ENCODE data around the gene THPO. TPM values are rescaled to one million over a fixed set of nuclear protein-coding genes. Genes with fewer than 3 reads are reported as not detected.
"Not testable (repeated sequence)": the region's sequence is repeated elsewhere in the genome, so short reads cannot be mapped to it uniquely, and the experiment has no call there.

THPO gene
- total RNA-seq, 1 donor, result not detected

DNA sequence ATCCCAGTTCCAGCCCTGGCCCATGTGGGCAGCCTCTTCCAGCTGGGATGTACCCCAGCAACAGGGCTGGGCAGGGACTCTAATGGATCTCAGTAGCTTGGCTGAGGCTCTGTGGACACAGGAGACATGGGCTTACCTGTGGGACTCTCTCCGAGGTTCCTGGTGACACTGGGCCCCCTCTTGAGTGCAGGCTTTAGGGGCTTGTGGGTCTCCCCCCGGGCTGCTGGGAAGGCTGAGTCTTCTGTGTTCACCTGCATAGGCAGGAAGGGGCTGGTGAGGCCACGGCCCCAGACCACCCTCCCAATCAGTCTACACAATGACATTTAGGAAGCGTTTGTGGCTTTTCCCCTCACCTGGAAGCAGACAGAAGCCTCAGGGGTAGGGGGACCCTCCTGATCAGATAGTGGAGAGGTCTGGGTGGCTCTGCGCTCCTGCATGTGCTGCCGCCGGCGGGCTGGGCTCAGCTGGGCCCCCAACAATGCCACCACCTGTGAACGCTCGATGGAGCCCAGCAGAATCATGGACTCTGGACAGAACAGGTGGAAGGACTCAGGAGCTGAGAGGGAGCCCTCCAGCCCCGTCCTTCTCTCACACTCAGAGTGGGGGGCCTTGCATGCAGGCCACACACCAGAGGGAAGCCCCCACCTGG, 25.0 kb downstream of the THPO start:
- no peak for DNase-seq (ENCODE audit: low read depth in 2 of 3, low spot score in 2 of 3)

DNA sequence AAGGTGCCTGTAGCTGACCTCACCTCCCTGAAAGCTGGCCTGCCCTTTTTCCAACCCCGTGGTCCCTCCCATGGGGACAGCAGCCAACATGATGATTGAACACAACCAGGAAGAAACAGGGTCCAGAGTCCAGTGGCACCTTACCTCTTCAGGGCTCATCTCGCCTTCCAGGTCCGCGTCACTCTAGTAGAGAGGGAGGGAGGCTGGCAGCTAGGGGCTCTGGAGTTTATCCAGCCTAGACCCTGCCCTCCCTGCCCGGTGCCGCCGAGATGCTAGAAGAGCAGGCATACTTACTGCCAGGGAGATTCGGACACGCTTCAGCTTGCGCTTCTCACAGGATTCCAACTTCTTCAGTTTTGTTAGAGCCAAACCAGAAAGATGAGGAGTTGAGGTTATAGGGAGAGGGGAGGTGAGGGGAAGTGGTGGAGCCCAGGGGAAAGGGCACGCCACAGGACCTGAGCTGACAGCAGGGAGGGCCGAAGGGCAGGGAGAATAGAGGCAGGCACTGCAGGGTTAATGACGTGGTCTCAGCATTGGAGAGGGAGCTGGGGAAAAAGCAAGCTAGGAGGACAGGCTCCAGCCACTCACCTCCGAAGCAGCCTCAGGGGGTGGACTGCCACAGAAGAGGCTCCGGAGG, 25.7 kb downstream of the THPO start:
- DNase-seq (ENCODE audit: low read depth in 2 of 3, low spot score in 2 of 3), result no peak

DNA sequence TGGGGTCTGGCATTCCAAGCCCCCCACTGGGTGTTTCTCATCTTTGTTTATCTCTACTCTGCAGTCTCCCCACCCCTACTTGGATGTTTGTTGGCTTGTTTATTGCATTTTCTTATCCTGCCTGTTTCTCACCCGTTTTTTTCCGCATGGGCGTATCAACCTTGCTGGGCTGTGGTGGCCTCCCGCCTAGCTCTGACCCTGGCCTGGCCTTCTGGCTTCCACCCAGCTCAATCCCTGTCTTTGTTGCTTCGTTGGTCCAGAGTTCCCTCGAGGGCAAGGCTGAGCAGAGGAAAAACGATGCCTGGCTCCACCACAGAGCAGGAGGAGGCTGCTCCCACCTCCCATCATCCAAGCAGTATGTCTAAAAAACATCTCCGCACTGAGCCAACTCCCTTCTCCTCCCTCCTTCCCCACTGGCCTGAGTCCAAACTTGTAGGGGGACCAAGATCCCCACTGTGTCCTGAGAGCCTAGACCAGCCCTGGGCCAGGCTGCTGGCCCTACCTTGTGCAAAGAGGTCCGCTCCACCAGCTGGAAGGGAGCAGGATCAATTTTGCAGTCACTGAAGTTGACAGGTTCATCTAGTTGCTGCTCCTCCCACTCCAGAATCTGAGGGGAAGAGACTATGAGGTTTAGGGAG, 26.4 kb downstream of the THPO start:
- no peak for DNase-seq (ENCODE audit: low read depth in 2 of 3, low spot score in 2 of 3)

DNA sequence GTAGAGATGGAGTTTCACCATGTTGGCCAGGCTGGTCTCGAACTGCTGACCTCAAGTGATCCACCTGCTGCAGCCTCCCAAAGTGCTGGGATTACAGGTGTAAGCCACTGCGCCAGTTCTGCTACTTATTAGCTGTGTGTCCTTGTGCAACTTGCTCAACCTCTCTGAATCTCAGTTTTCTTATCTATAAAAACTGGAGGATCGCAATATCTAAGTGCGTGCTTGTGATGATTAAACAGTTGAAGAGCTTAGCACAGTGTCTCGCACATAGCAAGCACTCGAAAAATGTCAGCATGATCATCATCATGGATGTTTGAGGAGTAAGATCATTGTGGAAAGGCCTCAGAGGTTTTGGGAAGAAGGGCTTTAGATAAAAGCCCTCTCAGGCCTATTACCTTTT, 27.4 kb downstream of the THPO start:
- no peak for DNase-seq (ENCODE audit: low read depth in 2 of 3, low spot score in 2 of 3)

DNA sequence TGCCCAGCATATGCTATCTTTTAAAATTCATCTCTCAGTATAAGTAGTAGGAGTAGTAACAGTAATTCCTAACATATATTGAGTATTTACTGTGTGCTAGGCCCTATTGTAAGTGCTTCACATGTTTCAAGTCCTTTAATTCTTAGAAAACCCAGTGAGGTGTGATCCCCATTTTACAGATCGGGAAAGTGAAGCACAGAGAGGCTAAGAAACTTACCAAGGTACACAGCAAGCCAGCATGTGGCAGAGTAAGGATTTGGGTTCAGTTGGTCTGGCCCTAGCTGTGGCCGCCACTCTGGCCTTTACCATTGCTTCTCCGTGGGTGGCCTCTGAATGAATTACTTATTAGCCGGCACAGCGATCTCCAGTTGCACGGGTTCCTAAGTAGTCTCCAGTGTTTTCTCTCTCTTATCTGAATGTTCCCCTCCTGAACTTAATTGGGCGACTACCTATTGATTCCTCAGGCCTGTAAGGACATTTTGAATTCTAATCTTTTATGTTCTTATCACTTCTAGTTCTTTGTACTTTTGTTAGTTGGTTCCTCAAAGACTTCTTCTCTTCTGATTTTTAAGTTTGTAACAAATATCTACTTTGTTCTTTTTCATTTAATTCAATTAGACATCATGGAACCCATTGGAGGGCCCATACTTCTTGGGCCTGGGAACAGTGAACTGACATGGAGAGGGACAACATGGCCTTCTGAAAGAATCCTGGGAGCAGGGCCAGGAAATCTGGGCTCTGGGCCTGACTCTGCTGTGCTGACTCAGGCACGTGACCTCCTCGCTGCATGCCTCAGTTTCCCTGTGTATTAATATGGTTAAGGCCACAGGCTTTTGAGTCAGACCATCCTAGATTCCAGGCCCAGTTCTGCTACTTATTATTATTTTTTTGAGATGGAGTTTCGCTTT, 28.2 kb downstream of the THPO start:
- no peak for DNase-seq (ENCODE audit: low read depth in 2 of 3, low spot score in 2 of 3)

DNA sequence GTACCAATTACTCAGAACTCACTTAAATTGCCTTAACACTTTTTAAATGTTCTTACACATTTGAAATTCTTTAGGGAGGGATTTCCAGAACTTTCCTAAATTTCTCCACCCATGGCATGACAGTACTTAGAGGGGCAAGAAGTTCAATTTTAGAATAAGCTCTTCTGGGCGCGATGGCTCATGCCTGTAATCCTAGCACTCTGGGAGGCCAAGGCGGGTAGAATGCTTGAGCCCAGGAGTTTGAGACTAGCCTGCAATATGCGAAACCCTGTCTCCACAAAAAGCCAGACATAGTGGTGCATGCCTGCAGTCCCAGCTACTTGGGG, 30.0 kb downstream of the THPO start:
- no peak for DNase-seq (ENCODE audit: low read depth in 2 of 3, low spot score in 2 of 3)

DNA sequence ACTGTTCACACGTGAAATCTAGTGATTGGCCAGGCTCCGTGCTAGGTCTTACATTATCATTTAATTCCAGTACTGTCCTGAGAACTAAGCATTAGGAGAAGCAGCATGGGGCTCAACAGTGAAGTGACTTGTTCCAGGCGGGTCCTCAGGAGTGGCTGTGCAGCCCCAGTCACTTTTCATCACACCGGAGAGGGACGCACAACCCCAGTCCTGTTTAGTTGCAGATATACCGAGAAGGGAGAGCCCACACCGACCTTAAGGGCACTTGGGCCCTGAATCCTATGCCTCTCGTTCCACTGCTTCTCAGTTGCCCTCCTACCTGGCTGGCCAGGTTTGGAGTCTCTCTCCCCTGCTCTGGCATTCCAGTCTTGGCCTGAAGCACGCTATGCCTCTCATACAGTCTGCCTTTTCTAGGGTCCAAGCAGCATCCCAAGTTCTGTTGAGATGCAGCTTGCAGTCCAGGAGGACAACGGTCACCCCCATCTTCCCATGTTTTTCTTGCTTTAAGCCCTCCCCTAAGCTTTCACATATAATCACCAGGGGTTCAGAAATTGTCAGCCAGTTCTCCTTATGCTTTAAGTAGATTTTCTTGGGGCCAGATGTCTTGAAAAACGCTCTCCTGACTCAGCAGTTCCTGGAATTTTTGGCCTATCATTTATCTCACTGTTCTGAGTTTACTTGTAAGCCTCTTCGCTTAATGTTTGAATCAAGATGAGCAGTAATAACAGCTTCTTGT, 30.5 kb downstream of the THPO start:
- DNase-seq (ENCODE audit: low read depth in 2 of 3, low spot score in 2 of 3), result peak in 1 of 3 donors; percentile 42

DNA sequence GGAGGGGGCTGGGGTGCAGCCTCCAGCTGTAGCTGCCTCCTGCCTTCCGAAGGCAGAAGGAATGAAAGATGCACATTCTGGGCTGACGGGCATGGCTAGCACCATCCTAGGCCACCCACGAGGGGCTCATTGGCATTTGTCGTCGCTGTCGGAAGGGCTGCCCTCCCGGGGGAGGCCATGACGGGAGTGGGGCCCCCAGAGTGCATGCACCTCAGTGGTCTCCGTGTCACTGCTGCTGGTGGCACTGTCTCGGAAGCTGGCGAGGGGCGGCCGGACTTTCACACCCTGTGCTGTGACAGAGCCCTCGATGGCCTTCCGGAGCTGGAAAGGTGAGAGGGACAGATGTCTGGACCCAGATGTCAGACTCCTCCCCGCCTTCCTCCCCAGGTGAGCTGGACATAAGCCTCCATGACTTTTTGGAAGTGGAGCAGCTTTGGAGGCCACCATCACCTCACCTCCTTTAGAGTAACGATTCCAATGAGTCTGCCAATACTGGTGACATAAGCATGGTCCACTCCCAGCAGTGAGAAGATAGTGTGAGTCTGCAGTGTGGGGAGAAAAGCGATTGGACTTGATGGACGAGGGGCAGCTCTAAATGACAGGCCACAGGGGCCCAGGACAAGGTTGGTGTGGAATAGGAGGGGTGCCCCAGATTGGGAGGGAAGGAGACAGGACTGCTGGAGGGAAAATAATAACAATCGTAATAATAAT, 31.4 kb downstream of the THPO start:
- no peak for DNase-seq (ENCODE audit: low read depth in 2 of 3, low spot score in 2 of 3)

DNA sequence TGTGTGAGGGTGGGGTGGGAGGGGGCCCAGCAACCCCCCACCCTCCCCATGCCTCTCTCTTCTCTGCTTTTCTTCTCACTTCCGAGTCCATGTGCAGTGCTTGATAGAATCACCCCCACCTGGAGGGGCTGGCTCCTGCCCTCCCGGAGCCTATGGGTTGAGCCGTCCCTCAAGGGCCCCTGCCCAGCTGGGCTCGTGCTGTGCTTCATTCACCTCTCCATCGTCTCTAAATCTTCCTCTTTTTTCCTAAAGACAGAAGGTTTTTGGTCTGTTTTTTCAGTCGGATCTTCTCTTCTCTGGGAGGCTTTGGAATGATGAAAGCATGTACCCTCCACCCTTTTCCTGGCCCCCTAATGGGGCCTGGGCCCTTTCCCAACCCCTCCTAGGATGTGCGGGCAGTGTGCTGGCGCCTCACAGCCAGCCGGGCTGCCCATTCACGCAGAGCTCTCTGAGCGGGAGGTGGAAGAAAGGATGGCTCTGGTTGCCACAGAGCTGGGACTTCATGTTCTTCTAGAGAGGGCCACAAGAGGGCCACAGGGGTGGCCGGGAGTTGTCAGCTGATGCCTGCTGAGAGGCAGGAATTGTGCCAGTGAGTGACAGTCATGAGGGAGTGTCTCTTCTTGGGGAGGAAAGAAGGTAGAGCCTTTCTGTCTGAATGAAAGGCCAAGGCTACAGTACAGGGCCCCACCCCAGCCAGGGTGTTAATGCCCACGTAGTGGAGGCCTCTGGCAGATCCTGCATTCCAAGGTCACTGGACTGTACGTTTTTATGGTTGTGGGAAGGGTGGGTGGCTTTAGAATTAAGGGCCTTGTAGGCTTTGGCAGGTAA, 32.5 kb downstream of the THPO start:
- DNase-seq (ENCODE audit: low read depth in 2 of 3, low spot score in 2 of 3), result peak in 2 of 3 donors; percentile 40 to 54

DNA sequence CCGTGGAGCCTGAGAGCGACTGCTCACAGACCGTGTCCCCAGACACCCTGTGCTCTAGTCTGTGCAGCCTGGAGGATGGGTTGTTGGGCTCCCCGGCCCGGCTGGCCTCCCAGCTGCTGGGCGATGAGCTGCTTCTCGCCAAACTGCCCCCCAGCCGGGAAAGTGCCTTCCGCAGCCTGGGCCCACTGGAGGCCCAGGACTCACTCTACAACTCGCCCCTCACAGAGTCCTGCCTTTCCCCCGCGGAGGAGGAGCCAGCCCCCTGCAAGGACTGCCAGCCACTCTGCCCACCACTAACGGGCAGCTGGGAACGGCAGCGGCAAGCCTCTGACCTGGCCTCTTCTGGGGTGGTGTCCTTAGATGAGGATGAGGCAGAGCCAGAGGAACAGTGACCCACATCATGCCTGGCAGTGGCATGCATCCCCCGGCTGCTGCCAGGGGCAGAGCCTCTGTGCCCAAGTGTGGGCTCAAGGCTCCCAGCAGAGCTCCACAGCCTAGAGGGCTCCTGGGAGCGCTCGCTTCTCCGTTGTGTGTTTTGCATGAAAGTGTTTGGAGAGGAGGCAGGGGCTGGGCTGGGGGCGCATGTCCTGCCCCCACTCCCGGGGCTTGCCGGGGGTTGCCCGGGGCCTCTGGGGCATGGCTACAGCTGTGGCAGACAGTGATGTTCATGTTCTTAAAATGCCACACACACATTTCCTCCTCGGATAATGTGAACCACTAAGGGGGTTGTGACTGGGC, 33.3 kb downstream of the THPO start:
- DNase-seq (ENCODE audit: low read depth in 2 of 3, low spot score in 2 of 3), result no peak

DNA sequence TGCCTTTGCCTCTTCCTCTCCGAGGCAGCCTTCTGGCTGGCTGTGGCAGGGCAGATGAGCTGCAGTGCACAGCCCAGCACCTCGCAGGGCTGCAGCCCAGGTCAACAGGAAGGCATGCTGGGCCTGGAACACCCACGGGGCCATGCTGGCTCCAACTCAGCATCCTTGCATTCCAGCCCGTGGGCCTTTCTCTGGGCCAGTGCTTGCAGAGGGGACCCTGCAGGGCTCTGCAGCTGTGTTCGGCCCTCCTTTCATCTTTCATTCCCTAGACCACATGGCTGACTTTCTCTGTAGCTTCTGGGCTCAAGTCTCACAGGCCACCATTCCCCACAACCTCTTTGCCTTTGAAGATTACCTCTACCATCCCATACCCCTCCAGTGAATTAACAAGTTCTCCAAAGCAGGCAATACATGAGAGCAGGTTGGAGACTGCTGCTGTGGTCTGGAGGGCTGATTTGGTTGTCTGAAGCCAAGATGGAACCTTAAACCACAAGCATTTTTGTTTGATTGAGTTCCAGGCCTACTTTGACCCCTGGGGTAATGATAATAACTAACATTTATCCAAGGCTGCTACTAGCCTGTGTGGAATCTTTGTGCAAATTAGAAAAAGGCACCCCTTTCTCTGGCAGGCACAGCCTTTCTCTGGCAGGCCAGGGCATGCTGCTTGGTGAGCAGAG, 34.7 kb downstream of the THPO start:
- DNase-seq (ENCODE audit: low read depth in 2 of 3, low spot score in 2 of 3), result no peak

DNA sequence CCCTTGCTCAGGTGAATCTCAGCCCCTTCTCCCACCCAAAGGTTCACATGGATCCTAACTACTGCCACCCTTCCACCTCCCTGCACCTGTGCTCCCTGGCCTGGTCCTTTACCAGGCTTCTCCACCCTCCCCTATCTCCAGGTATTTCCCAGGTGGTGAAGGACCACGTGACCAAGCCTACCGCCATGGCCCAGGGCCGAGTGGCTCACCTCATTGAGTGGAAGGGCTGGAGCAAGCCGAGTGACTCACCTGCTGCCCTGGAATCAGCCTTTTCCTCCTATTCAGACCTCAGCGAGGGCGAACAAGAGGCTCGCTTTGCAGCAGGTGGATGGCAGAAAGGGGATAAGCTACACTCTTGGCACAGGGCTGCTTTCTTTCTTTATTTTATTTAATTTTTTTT, 36.1 kb downstream of the THPO start:
- no peak for DNase-seq (ENCODE audit: low read depth in 2 of 3, low spot score in 2 of 3)

DNA sequence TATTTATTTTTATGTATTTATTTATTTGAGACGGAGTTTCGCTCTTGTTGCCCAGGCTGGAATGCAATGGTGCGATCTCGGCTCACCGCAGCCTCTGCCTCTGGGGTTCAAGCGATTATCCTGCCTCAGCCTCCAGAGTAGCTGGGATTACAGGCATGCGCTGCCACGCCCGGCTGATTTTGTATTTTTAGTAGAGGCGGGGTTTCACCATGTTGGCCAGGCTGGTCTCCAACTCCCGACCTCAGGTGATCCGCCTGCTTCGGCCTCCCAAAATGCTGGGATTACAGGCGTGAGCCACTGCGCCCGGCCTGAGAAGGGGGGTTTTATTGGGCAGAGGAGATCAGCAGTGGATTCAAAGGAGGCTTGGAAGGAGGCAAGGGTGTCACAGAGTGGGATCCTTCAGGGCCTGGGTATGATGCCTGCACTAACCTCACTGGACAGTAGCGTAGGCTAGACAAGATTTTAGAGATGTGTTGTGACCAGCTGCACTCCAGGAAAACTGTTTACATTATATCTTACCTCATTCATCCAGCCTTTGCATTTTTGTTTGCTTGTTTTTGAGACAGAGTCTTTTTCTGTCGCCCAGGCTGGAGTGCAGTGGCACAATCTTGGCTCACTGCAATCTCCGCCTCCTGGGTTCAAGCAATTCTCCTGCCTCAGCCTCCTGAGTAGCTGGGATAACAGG, 38.4 kb downstream of the THPO start:
- DNase-seq (ENCODE audit: low read depth in 2 of 3, low spot score in 2 of 3), result not testable (repeated sequence)

DNA sequence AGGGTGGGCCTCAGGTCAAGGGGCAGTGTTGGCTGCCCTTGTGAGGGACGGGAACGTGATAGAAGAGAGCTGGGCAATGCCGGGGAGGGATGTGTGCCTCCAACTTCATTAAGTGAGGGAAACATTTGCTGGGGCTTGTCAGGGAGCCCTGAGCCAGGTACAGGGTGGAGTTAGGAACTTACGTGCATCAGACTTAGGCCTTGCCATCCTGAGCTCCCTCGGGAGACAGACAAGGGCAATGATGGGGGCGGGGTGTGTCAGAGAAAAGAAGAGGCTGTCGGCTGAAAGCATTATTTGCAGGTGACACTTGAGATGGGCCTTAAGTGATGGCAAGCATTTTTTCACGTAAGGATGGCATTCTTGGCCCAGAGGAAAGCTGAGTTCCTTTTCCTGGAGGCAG, 39.0 kb downstream of the THPO start:
- no peak for DNase-seq (ENCODE audit: low read depth in 2 of 3, low spot score in 2 of 3)

DNA sequence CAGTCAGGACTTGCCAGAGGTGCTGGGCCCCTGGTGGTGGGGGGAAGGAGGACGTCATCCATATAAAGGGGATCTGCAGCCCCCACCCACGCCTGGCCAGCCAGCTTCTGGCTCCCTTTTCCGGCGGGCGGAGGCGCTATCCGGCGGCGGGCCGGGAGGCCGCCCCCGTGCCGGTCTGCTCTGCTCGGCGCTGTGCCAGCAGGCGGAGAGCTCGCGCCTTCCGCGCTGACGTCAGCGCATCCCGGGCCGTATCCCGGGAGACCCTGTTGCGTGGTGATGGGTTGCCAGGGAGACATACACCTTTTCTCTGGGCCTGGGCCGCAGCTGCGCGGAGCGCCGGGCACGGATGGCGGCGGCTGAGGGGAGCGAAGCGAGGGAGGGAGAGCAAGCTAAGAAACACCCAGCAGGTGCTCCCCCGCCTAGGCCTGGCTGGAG, 39.5 kb downstream of the THPO start:
- DNase-seq (ENCODE audit: low read depth in 2 of 3, low spot score in 2 of 3), result no peak

DNA sequence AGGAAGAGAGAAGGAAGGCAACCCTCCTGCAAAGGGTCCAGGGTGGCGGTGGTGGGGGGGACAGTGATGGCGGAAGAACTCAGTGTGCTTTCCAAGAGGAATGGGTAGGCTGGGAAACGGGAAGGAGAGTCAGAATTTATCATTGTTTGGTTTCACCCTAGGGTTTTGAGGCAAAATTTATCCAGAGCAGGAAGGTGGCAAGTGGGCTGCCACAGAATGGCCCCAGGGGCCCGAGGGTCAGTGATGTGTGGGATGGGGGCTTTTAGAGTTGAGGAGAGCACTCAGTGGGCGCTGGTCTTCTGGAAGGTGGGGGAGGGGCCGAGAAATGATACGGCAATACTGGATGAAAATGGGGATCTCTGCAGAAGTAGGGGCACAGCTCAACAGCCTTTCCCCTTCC, 40.0 kb downstream of the THPO start:
- no peak for DNase-seq (ENCODE audit: low read depth in 2 of 3, low spot score in 2 of 3)

DNA sequence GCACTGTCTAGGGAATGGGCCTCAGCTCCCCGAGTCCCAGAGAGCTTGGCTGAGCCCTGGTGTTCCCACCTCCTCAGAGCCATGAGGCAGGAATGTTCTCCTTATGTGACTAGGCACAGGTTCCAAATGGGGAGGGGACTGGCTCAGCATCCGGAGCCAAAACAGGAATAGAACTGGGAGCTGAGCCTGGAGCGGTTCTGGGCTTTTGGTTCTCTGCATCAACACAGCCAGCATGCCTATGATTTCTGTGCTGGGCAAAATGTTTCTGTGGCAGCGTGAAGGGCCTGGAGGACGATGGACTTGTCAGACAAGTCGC, 40.6 kb downstream of the THPO start, which contains the start of gene FAM131A:
Gene FAM131A (plus strand): TSS at position 202 of the 316 bp plus-strand sequence. CDS start 31 bp downstream, at position 233.
- DNase-seq (ENCODE audit: low read depth in 2 of 3, low spot score in 2 of 3), result no peak
